Sigmoid colon (tissue), 7 donors: ENCODE data around the gene GDF11. TPM values are rescaled to one million over a fixed set of nuclear protein-coding genes. Genes with fewer than 3 reads are reported as not detected.

Experiments used
- DNase-seq: peaks from one replicate; pipeline ENCODE4 v3.0.0-alpha.2; 2019
- H3K27ac ChIP-seq, 4 donors: fragments of 200-600 bp; sonication (generic); one replicate each; pipeline ENCODE4 v1.5.1; 2016 to 2019; ENCODE audit warnings: mild to moderate bottlenecking in 1 of 4
- H3K27me3 ChIP-seq, 3 donors: fragments of 200-600 bp; sonication (generic); one replicate each; pipeline ENCODE4 v1.5.1; 2019; ENCODE audit warnings: mild to moderate bottlenecking in 1 of 3
- H3K36me3 ChIP-seq, 4 donors: fragments of 200-600 bp; sonication (generic); one replicate each; pipeline ENCODE4 v1.5.1; 2016 to 2019
- H3K4me1 ChIP-seq, 4 donors: fragments of 200-600 bp; sonication (generic); one replicate each; pipeline ENCODE4 v1.5.1; 2017 to 2019
- H3K4me3 ChIP-seq, 4 donors: fragments of 200-600 bp; sonication (generic); one replicate each; pipeline ENCODE4 v1.5.1; 2017 to 2019; ENCODE audit warnings: mild to moderate bottlenecking in 2 of 4, moderate library complexity in 1 of 4
- H3K9me3 ChIP-seq, 4 donors: fragments of 200-600 bp in 3 of 4; sonication (generic) in 3 of 4; one replicate each; pipeline versions ENCODE4 v1.5.1 to v1.6.1; 2013 to 2019
- CTCF ChIP-seq, 4 experiments: fragments of 450-650 bp in 3 of 4; fragments of 200-600 bp in 1 of 4; IDR thresholded peaks; one replicate each; pipeline ENCODE4 v1.5.1; 2016 to 2019; ENCODE audit warnings: antibody characterized with exemption in 4 of 4, mild to moderate bottlenecking in 3 of 4, moderate library complexity in 2 of 4
- EP300 ChIP-seq, 4 donors: sonication (generic); formaldehyde crosslinking; IDR thresholded peaks; one replicate each; pipeline ENCODE4 v1.6.1; 2017; ENCODE audit warnings: antibody characterized with exemption in 4 of 4
- POLR2A ChIP-seq, 2 donors: fragments of 450-650 bp; IDR thresholded peaks; one replicate each; pipeline ENCODE4 v1.6.1; 2016; ENCODE audit warnings: antibody characterized with exemption in 2 of 2, mild to moderate bottlenecking in 2 of 2, moderate library complexity in 2 of 2
- POLR2AphosphoS5 ChIP-seq, 4 donors: sonication (generic); formaldehyde crosslinking; IDR thresholded peaks; one replicate each; pipeline ENCODE4 v1.6.1; 2017; ENCODE audit warnings: antibody characterized with exemption in 4 of 4
- WGBS, 2 donors: extraction: QIAGEN DNeasy Blood & Tissue Kit; methylation state at CpG; one replicate each; pipeline ENCODE4 v1.1.7; 2013; 5-methylcytosine and 5-hydroxymethylcytosine counted together
- intact Hi-C: fragments of 100-400 bp; cut with DNase I; formaldehyde crosslinking; loops from one replicate; pipeline ENCODE4 v1.15.1; 2023
- polyA plus RNA-seq, 3 donors: library from polyadenylated mRNA; stranded (reverse); fragments of 200-250 nt; gene quantifications; one replicate each; pipeline ENCODE4 v1.2.3, GENCODE V29; 2013
- total RNA-seq, 4 donors: library from RNA; depleted of rRNA; stranded (reverse); fragments of >200 nt; gene quantifications; one replicate each; pipeline ENCODE4 v1.1.0, GENCODE V29; 2016
- donor health status: healthy with polysubstance abuse.
- donor health status: Bipolar disorder and iron deficiency.
- donor health status: healthy.

The GDF11 gene
- total and polyA plus RNA-seq, 7 donors, result 1.2 to 12.2 (median 4.3) TPM

- H3K4me1 ChIP-seq, result peaks cover 0 to 38% (median 30%) of the 10 kb centered on the region in 4 donors
- intact Hi-C loops, result no loop called here
- peaks cover 0 to 1% (median 0%) of the 10 kb centered on the region in 4 donors for H3K36me3 ChIP-seq
- H3K9me3 ChIP-seq, result no peaks in the 10 kb centered on the region
- H3K27me3 ChIP-seq, result no peaks in the 10 kb centered on the region
- DNase-seq, result peak; percentile 71
- 37% methylated on average over 13 of the region's 13 CpGs for WGBS, 2 donors
- H3K27ac ChIP-seq, result peak overlapping the region; percentile 25 to 79 (median 46)
- H3K4me3 ChIP-seq, result peak overlapping the region in 2 of 4 donors; percentile 13 to 21
- peak in 1 of 4 donors; percentile 9 for TF ChIP-seq POLR2AphosphoS5 (IDR thresholded peaks at IDR 0.05)
- no peak for TF ChIP-seq POLR2A (IDR thresholded peaks at IDR 0.05)
Measured at GRCh38 chr12:55745361-55746173, 2.6 kb downstream of the GDF11 start.

- peak; percentile 4 for DNase-seq
Measured at GRCh38 chr12:55746174-55746912, 3.4 kb downstream of the GDF11 start.

GRCh38 chr12:55746913-55747231, 4.0 kb downstream of the GDF11 start:
- Histone ChIP-seq H3K4me3 (no peak overlapping the region), H3K27me3 (no peaks in the 10 kb centered on the region), H3K27ac (no peak overlapping the region), H3K9me3 (no peaks in the 10 kb centered on the region), H3K4me1 (peaks cover 0 to 38% (median 30%) of the 10 kb centered on the region in 4 donors), H3K36me3 (peaks cover 0 to 14% (median 7%) of the 10 kb centered on the region in 4 donors)
- intact Hi-C loops, result no loop called here
- TF ChIP-seq POLR2A (IDR thresholded peaks at IDR 0.05) (no peak), EP300 (IDR thresholded peaks at IDR 0.05) (no peak), POLR2AphosphoS5 (IDR thresholded peaks at IDR 0.05) (no peak), CTCF (IDR thresholded peaks at IDR 0.05) (no peak)
- DNase-seq, result no peak

More at GRCh38 chr12:55746174-55746912, 3.4 kb downstream of the GDF11 start:
- WGBS, 2 donors, result 53 to 66% methylated on average over 3 of the region's 3 CpGs
- Histone ChIP-seq H3K36me3 (peaks cover 0 to 9% (median 3%) of the 10 kb centered on the region in 4 donors), H3K9me3 (no peaks in the 10 kb centered on the region), H3K27me3 (no peaks in the 10 kb centered on the region), H3K27ac (peak overlapping the region; percentile 25 to 79 (median 46)), H3K4me1 (peaks cover 0 to 38% (median 30%) of the 10 kb centered on the region in 4 donors), H3K4me3 (no peak overlapping the region)
- intact Hi-C loops, result no loop called here
- no peak for TF ChIP-seq EP300 (IDR thresholded peaks at IDR 0.05)
- TF ChIP-seq POLR2AphosphoS5 (IDR thresholded peaks at IDR 0.05), result no peak
- TF ChIP-seq POLR2A (IDR thresholded peaks at IDR 0.05), result no peak
- TF ChIP-seq CTCF (IDR thresholded peaks at IDR 0.05), result no peak

GRCh38 chr12:55748230-55748993, 5.5 kb downstream of the GDF11 start:
- peaks cover 0 to 30% (median 26%) of the 10 kb centered on the region in 4 donors for H3K4me1 ChIP-seq
- WGBS, 2 donors, result 93 to 94% methylated on average over 18 of the region's 18 CpGs
- peaks cover 0 to 30% (median 16%) of the 10 kb centered on the region in 4 donors for H3K36me3 ChIP-seq
- H3K9me3 ChIP-seq, result no peaks in the 10 kb centered on the region
- DNase-seq, result peak; percentile 56
- H3K27ac ChIP-seq, result no peak overlapping the region
- TF ChIP-seq CTCF (IDR thresholded peaks at IDR 0.05), result no peak
- TF ChIP-seq EP300 (IDR thresholded peaks at IDR 0.05), result no peak
- no peak for TF ChIP-seq POLR2A (IDR thresholded peaks at IDR 0.05)
- no peak for TF ChIP-seq POLR2AphosphoS5 (IDR thresholded peaks at IDR 0.05)
- H3K4me3 ChIP-seq, result no peak overlapping the region
- intact Hi-C loops, result no loop called here
- H3K27me3 ChIP-seq, result no peaks in the 10 kb centered on the region
